IgD-negative memory B cell (primary cell): Measurements from ENCODE around the gene ISG20. TPM values are rescaled to one million over a fixed set of nuclear protein-coding genes. Genes with fewer than 3 reads are reported as not detected.

Experiments used
- H3K27ac Mint-ChIP-seq, 3 donors: one replicate each; pipeline ENCODE4 v1.8.0; 2020 to 2022; ENCODE audit warnings: mild to moderate bottlenecking in 3 of 3, mixed read lengths in 3 of 3, moderate library complexity in 1 of 3
- H3K27me3 Mint-ChIP-seq: one replicate; pipeline ENCODE4 v1.8.0; 2021; ENCODE audit warnings: mixed read lengths
- H3K36me3 Mint-ChIP-seq: one replicate; pipeline ENCODE4 v1.8.0; 2020; ENCODE audit warnings: mild to moderate bottlenecking, mixed read lengths
- H3K4me1 Mint-ChIP-seq, 3 donors: one replicate each; pipeline ENCODE4 v1.8.0; 2020 to 2022; ENCODE audit warnings: mixed read lengths in 3 of 3, mild to moderate bottlenecking in 1 of 3
- H3K4me3 Mint-ChIP-seq, 4 donors: one replicate each; pipeline ENCODE4 v1.8.0; 2020 to 2022; ENCODE audit warnings: mild to moderate bottlenecking in 4 of 4, mixed read lengths in 4 of 4, moderate library complexity in 3 of 4
- H3K9me3 Mint-ChIP-seq, 3 donors: one replicate each; pipeline ENCODE4 v1.8.0; 2020 to 2021; ENCODE audit warnings: mixed read lengths in 3 of 3, mild to moderate bottlenecking in 1 of 3
- polyA plus RNA-seq: library from polyadenylated mRNA; unstranded; fragments of 300-500 nt; fragmentation: Illumina TruSeq; gene quantifications from one replicate; pipeline ENCODE4 v1.2.3, GENCODE V29; 2021

ISG20 gene
- polyA plus RNA-seq, 1 donor from 2014 or later: 760 TPM

- H3K36me3 Mint-ChIP-seq: peaks cover 6% of the 10 kb centered on the region
- no peaks in the 10 kb centered on the region for H3K27me3 Mint-ChIP-seq
- peak overlapping the region in 1 of 4 donors; percentile 73 for H3K4me3 Mint-ChIP-seq
- H3K27ac Mint-ChIP-seq: peak overlapping the region in 1 of 3 donors; percentile 68
- H3K9me3 Mint-ChIP-seq: no peaks in the 10 kb centered on the region
- peaks cover 30 to 43% (median 33%) of the 10 kb centered on the region in 3 donors for H3K4me1 Mint-ChIP-seq
These were observed 20.4 kb downstream of the ISG20 start for GRCh38 chr15:88658972-88659931.

- H3K9me3 Mint-ChIP-seq: no peaks in the 10 kb centered on the region
- H3K4me3 Mint-ChIP-seq: no peak overlapping the region
- H3K27ac Mint-ChIP-seq: no peak overlapping the region
- peaks cover 9% of the 10 kb centered on the region for H3K36me3 Mint-ChIP-seq
- H3K27me3 Mint-ChIP-seq: peaks cover 1% of the 10 kb centered on the region
- peaks cover 24 to 34% (median 26%) of the 10 kb centered on the region in 3 donors for H3K4me1 Mint-ChIP-seq
These were observed 22.4 kb downstream of the ISG20 start for GRCh38 chr15:88661041-88661700.

GRCh38 chr15:88661761-88662556, 23.1 kb downstream of the ISG20 start:
- Mint-ChIP-seq H3K27ac (no peak overlapping the region), H3K4me1 (peaks cover 20 to 28% (median 20%) of the 10 kb centered on the region in 3 donors), H3K36me3 (peaks cover 6% of the 10 kb centered on the region)

DNA sequence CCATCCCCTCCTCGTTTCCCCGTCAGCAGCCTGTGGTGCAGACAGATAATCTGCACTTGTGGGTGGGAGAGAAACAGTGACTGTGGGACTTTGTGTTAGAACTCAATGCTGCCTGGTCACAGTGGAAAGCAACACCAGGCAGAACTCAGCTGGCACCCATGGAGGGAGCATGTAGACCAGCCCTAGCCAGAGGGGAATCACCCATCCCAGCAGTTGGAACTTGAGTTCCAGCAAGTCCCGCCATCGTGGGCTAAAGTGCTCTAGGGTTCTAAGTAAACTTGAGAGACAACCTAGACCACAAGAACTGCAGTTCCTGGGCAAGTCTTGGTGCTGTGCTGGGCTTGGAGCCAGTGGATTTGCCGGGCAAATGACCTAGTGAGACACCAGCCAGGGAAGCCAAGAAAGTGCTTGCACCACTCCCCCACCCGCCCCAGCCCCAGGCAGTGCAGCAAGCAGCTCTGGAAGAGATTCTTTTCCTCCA, 24.4 kb downstream of the ISG20 start:
- Mint-ChIP-seq H3K4me1 (peaks cover 9 to 18% (median 10%) of the 10 kb centered on the region in 3 donors), H3K36me3 (peaks cover 5% of the 10 kb centered on the region), H3K4me3 (no peak overlapping the region), H3K27me3 (peaks cover 1% of the 10 kb centered on the region), H3K9me3 (no peaks in the 10 kb centered on the region), H3K27ac (no peak overlapping the region)

More at GRCh38 chr15:88661761-88662556, 23.1 kb downstream of the ISG20 start:
- Mint-ChIP-seq H3K9me3 (no peaks in the 10 kb centered on the region), H3K4me3 (no peak overlapping the region), H3K27me3 (peaks cover 1% of the 10 kb centered on the region)

DNA sequence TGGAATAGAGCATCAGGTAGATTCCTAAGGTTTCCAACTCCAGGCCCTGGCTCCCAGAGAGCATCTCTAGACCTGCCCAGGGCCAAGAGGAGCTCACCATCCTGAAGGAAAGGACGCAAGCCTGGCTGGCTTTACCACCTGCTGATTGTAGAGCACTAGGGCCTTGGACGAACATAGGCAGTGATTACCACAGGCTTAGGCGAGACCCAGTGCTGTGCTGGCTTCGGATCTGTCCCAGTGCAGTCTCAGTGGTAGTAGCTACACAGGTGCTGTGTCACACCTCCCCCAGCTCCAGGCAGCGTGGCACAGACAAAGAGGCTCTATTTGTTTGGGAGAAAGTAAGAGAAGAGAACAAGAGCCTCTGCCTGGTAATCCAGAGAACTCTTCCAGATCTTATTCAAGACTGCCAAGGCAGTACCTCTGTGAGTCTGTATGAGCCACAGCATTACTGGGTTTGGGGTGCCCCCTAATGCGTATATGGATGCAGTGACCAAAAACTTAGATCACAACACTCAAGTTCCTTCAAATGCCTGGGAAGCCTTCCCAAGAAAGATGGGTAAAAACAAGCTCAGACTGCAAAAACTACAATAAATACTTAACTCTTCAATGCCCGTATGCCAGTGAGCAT, 25.4 kb downstream of the ISG20 start:
- H3K27ac Mint-ChIP-seq: peak overlapping the region in 1 of 3 donors; percentile 8
- peaks cover 6 to 12% (median 7%) of the 10 kb centered on the region in 3 donors for H3K4me1 Mint-ChIP-seq
- H3K36me3 Mint-ChIP-seq: peaks cover 8% of the 10 kb centered on the region
- H3K27me3 Mint-ChIP-seq: peaks cover 1% of the 10 kb centered on the region
- H3K4me3 Mint-ChIP-seq: no peak overlapping the region
- H3K9me3 Mint-ChIP-seq: no peaks in the 10 kb centered on the region

DNA sequence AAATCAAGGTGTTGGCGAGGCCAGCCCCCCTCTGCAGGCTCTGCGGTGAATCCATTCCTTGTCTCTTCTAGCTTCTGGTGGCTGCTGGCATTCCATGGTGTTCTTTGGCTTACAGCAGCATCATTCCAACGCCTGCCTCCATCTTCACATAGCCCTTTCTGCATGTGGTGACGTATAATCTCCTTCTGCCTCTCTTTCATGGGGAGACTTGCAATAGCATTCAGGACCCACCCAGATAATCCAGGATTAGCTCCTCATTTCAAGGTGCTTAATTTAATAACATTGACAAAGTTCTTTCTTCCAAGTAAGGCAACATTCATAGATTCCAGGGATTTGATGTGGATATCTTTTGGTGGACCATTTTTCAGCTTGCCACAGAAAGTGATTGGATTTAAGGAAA, 35.8 kb downstream of the ISG20 start:
- H3K36me3 Mint-ChIP-seq: peaks cover 2% of the 10 kb centered on the region
- H3K4me1 Mint-ChIP-seq: no peaks in the 10 kb centered on the region
- H3K9me3 Mint-ChIP-seq: peaks cover 0 to 3% (median 0%) of the 10 kb centered on the region in 3 donors
- H3K27me3 Mint-ChIP-seq: peaks cover 13% of the 10 kb centered on the region
- H3K4me3 Mint-ChIP-seq: no peak overlapping the region
- no peak overlapping the region for H3K27ac Mint-ChIP-seq

GRCh38 chr15:88678755-88679154, 39.9 kb downstream of the ISG20 start:
- H3K27me3 Mint-ChIP-seq: peaks cover 6% of the 10 kb centered on the region
- H3K4me3 Mint-ChIP-seq: no peak overlapping the region
- H3K9me3 Mint-ChIP-seq: no peaks in the 10 kb centered on the region
- H3K4me1 Mint-ChIP-seq: peaks cover 7 to 9% (median 9%) of the 10 kb centered on the region in 3 donors
- H3K36me3 Mint-ChIP-seq: peaks cover 2% of the 10 kb centered on the region
- H3K27ac Mint-ChIP-seq: no peak overlapping the region

DNA sequence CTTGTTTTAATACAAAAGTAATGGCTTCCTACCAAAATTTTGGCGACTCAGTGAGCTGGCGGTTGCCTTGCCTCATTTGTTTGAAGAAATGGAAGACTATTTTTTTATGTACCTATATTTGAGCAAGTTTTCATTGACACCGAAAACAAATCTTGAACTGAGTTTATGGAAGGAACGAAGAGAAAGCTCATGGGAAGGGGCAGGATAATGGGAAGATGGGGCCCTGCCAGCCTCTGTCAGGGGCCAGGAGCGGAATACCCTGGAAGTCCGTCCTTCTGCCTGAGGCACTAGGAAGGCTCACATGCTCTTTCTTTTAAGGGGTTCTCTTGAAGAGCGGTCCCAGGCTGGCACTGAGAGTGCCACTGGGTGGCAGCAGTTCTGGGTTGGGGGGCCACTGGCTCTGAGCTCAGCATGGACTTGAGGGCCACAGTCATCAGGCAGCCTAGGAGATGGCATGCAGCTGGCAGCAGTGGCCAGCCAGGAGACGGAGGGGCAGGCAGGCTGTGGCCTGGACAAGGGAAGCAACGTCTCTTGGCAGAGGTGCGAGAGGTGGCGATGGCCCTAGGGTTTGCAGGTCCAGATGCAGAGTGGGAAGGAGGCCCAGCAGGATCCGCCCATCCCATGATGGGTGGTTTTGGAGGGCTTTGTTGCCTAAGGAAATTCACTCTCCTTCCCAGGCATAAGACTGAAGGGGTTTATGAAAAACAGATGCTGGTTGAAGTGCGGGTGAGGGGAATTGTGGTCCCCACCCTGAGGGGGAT, 41.6 kb downstream of the ISG20 start:
- no peak overlapping the region for H3K27ac Mint-ChIP-seq
- H3K36me3 Mint-ChIP-seq: peaks cover 2% of the 10 kb centered on the region
- H3K4me3 Mint-ChIP-seq: no peak overlapping the region
- H3K9me3 Mint-ChIP-seq: no peaks in the 10 kb centered on the region
- H3K4me1 Mint-ChIP-seq: peaks cover 7 to 12% (median 9%) of the 10 kb centered on the region in 3 donors
- peaks cover 5% of the 10 kb centered on the region for H3K27me3 Mint-ChIP-seq

DNA sequence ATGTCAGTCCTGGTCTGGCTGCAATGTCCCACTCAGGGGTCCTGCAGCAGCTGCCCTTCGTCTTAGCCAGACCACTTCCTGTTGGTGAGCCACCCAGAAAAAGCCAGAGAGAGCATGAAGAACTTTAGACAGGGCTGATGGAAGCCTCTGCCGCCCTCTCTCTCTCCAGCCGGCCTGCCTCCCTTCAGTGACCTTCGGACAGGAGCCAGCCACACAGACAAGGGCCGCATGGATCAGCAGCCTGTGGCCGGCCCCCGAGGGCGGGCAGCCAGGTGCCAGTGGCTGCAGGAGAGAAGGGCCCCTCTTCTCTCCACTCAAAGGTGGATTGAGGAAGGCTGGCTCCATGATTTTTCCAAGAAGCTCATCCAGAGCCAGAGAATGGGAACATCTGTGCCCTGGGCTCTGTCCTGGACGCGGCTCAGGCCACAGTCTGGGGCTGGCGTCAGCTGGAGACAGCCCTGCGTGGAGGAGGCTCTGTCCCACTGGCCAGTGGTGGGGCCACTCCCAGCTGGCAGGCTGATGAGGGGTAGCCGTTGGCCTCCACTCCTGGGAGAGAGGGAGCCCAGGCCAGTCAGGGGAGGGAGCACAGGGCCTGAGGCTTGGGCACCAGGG, 42.9 kb downstream of the ISG20 start:
- H3K27me3 Mint-ChIP-seq: peaks cover 5% of the 10 kb centered on the region
- H3K4me3 Mint-ChIP-seq: no peak overlapping the region
- H3K4me1 Mint-ChIP-seq: peaks cover 7 to 12% (median 11%) of the 10 kb centered on the region in 3 donors
- H3K36me3 Mint-ChIP-seq: peaks cover 2% of the 10 kb centered on the region
- no peak overlapping the region for H3K27ac Mint-ChIP-seq
- H3K9me3 Mint-ChIP-seq: no peaks in the 10 kb centered on the region

DNA sequence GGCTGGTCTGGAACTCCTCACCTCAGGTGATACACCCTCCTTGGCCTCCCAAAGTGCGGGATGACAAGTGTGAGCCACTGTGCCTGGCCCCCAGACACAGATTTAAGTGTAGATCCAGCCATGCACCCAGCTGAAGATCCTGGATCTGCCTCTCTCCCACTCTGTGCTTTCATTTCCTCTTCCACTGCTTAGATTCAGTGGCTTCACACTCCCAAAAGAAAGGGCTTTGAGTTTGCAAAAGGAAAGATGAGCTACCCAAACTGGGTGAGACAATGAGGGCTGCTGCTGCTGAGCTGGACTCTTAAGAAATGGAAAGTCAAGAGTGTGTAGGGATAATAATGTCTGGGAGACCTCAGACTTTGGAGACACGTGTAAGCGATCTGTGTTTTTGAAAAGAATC, 45.5 kb downstream of the ISG20 start:
- Mint-ChIP-seq H3K9me3 (peaks cover 0 to 10% (median 6%) of the 10 kb centered on the region in 3 donors), H3K36me3 (peaks cover 2% of the 10 kb centered on the region), H3K27ac (no peak overlapping the region), H3K27me3 (peaks cover 7% of the 10 kb centered on the region), H3K4me3 (no peak overlapping the region), H3K4me1 (peaks cover 7 to 12% (median 11%) of the 10 kb centered on the region in 3 donors)

DNA sequence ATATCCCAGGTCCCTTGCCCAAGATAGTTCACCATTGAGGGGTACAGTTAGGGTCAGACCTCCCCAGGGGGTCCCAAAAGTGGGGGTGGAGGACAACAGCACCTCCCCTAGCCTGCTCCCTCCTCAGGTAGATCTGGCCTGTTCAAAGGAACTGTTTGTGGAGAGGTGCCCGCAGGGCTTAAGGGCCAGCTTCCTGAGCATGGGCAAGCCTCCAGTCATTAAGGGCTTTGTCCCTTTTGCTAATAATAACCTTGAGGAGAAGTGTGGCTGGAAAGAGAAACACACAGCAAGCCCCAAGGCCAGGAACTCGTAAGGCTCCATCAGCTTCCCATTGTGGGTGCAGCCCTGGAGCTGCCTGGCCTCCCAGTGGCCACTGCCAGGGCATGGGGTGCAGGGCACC, 47.4 kb downstream of the ISG20 start:
- peaks cover 7% of the 10 kb centered on the region for H3K27me3 Mint-ChIP-seq
- no peak overlapping the region for H3K27ac Mint-ChIP-seq
- H3K9me3 Mint-ChIP-seq: peaks cover 0 to 13% (median 8%) of the 10 kb centered on the region in 3 donors
- peaks cover 7 to 12% (median 11%) of the 10 kb centered on the region in 3 donors for H3K4me1 Mint-ChIP-seq
- H3K36me3 Mint-ChIP-seq: peaks cover 2% of the 10 kb centered on the region
- no peak overlapping the region for H3K4me3 Mint-ChIP-seq

DNA sequence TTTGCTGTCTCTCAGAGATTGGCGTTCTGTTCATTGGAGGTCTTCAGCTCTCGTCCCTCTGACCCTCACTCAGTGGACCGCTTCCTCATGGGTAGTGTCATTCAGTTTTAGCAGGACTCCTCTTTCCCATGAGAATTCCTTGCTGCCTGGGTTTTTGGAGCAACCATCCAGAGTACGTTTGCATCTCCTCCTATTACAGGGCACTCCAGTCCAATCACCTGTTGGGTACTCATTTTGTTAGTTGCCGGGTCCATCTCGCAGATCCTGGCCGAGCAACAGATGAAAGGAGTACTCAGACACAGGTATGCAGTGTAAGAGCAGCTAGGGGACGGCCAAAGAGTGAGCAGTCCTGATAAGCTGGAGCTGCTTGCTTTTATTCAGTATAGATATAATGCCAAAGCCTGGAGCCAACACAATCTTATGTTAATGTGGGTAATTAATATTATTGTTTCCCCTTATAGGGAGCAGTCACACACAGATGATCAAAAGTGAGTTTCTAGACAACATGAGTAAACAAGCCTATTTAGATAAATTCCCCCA, 49.6 kb downstream of the ISG20 start:
- Mint-ChIP-seq H3K36me3 (peaks cover 2% of the 10 kb centered on the region), H3K27ac (no peak overlapping the region), H3K4me3 (no peak overlapping the region), H3K9me3 (peaks cover 0 to 13% (median 8%) of the 10 kb centered on the region in 3 donors), H3K27me3 (peaks cover 6% of the 10 kb centered on the region), H3K4me1 (peaks cover 2 to 6% (median 4%) of the 10 kb centered on the region in 3 donors)

GRCh38 chr15:88690331-88690730, 51.5 kb downstream of the ISG20 start:
- Mint-ChIP-seq H3K4me3 (no peak overlapping the region), H3K4me1 (peaks cover 0 to 2% (median 0%) of the 10 kb centered on the region in 3 donors), H3K27ac (no peak overlapping the region), H3K9me3 (peaks cover 0 to 13% (median 8%) of the 10 kb centered on the region in 3 donors), H3K36me3 (peaks cover 2% of the 10 kb centered on the region), H3K27me3 (peaks cover 6% of the 10 kb centered on the region)
